ENCODE results near the gene PLA2G10.
"Not testable (repeated sequence)": the region's sequence is repeated elsewhere in the genome, so short reads cannot be mapped to it uniquely, and the experiment has no call there.

The PLA2G10 gene

GRCh38 chr16:14694129-14694528 lies at the start of gene PLA2G10:
Gene PLA2G10, minus strand, starts transcription at chr16:14694308. Its CDS starts 79 bp downstream, at chr16:14694229.
- DNase-seq, result not testable (repeated sequence)

GRCh38 chr16:14742273-14743128 lies 48.4 kb upstream of the PLA2G10 start, which contains the start of gene NPIPA2:
Gene NPIPA2, plus strand, starts transcription at chr16:14742533. Its CDS starts 5,533 bp downstream, at chr16:14748066.
- not testable (repeated sequence) for DNase-seq

GRCh38 chr16:14741794-14742193 lies 47.7 kb upstream of the PLA2G10 start:
- DNase-seq, result not testable (repeated sequence)

- not testable (repeated sequence) for DNase-seq
These were observed 46.8 kb upstream of the PLA2G10 start for GRCh38 chr16:14740832-14741385.

- DNase-seq, result not testable (repeated sequence)
These were observed 39.1 kb upstream of the PLA2G10 start for GRCh38 chr16:14733233-14733632.

GRCh38 chr16:14703156-14704011 lies 9.3 kb upstream of the PLA2G10 start, which contains the start of gene NPIPA3:
Gene NPIPA3, plus strand, starts transcription at chr16:14703411. Its CDS starts 5,533 bp downstream, at chr16:14708944.
- not testable (repeated sequence) for DNase-seq

- DNase-seq, result not testable (repeated sequence)
These were observed 8.6 kb upstream of the PLA2G10 start for GRCh38 chr16:14702672-14703071.

GRCh38 chr16:14701859-14702258 lies 7.8 kb upstream of the PLA2G10 start:
- not testable (repeated sequence) for DNase-seq

GRCh38 chr16:14685870-14686793 lies 8.0 kb downstream of the PLA2G10 start:
- not testable (repeated sequence) for DNase-seq

GRCh38 chr16:14682121-14682520 lies 12.0 kb downstream of the PLA2G10 start:
- no peak for DNase-seq

- DNase-seq, result no peak
These were observed 13.0 kb downstream of the PLA2G10 start for GRCh38 chr16:14681115-14681514.

GRCh38 chr16:14680396-14680795 lies 13.7 kb downstream of the PLA2G10 start:
- not testable (repeated sequence) for DNase-seq

GRCh38 chr16:14678748-14679497 lies 15.2 kb downstream of the PLA2G10 start:
- no peak for DNase-seq

GRCh38 chr16:14677627-14678026 lies 16.5 kb downstream of the PLA2G10 start:
- DNase-seq, result no peak

GRCh38 chr16:14676633-14677032 lies 17.5 kb downstream of the PLA2G10 start:
- DNase-seq, result no peak

GRCh38 chr16:14672403-14672971 lies 21.6 kb downstream of the PLA2G10 start:
- DNase-seq, result no peak

- no peak for DNase-seq
These were observed 24.3 kb downstream of the PLA2G10 start for GRCh38 chr16:14669776-14670175.

GRCh38 chr16:14668556-14669223 lies 25.4 kb downstream of the PLA2G10 start:
- DNase-seq, result no peak

- no peak for DNase-seq
These were observed 26.5 kb downstream of the PLA2G10 start for GRCh38 chr16:14667347-14668266.

All from SHP77 (cell line).